K562 (cell line): ENCODE data around the gene HMGCL. TPM values are rescaled to one million over a fixed set of nuclear protein-coding genes. Genes with fewer than 3 reads are reported as not detected.

Experiments used
- ZBTB40 ChIP-seq, 2 experiments: fragments of 450-650 bp in 1 of 2; sonication (generic) in 1 of 2; formaldehyde crosslinking in 1 of 2; IDR thresholded peaks; 2 replicates each; pipeline versions ENCODE4 v1.7.1 to v1.9.0; 2016 to 2022; ENCODE audit warnings: inconsistent platforms in 1 of 2, mild to moderate bottlenecking in 1 of 2, missing genetic modification reagents in 1 of 2
- polyA plus RNA-seq, 8 experiments: library from polyadenylated mRNA; depleted of rRNA in 4 of 8; stranded (reverse) in 5 of 8; unstranded in 3 of 8; fragments of >200 nt; fragmentation: Nextera tagmentation in 2 of 8; fragmentation: Illumina TruSeq in 1 of 8; extraction: Ambion mirVana in 2 of 8; extraction: Trizol in 1 of 8; gene quantifications; 2 replicates each; pipeline versions ENCODE4 v1.2.1 to v1.2.3, GENCODE V29; 2011 to 2014; ENCODE audit warnings: inconsistent platforms in 1 of 8, missing spikeins in 1 of 8
- total RNA-seq, 7 experiments: library from RNA; depleted of rRNA in 6 of 7; stranded (reverse); fragments of >200 nt in 6 of 7; fragmentation: Illumina TruSeq in 2 of 7; extraction: Trizol in 2 of 7; gene quantifications; 2 replicates each; pipeline versions ENCODE4 v1.2.1 to v1.2.3, GENCODE V29; 2011 to 2021; ENCODE audit warnings: low replicate concordance in 1 of 7

HMGCL gene
- total and polyA plus RNA-seq, 9 of the 15 experiments (the other 6 are each of a cell fraction or from before 2014, with no cell fraction given): 18.0 to 82.2 (median 24.2) TPM

GRCh38 chr1:23756676-23757075 is 68.6 kb downstream of the HMGCL start (continued):
- TF ChIP-seq ZBTB40 (IDR thresholded peaks at IDR 0.05) (no peak), ZBTB40 (CRISPR knock-in tag; IDR thresholded peaks at IDR 0.05) (no peak; the same call in 1 of the 2 replicates)
- TF ChIP-seq, all 486 proteins: peak for 5
